HepG2 (cell line): ENCODE results near the gene CDK6. TPM values are rescaled to one million over a fixed set of nuclear protein-coding genes. Genes with fewer than 3 reads are reported as not detected.

ENCODE experiments used
- CCDC6 ChIP-seq: sonication (generic); formaldehyde crosslinking; IDR thresholded peaks from 2 replicates; pipeline ENCODE4 v1.8.1; 2022; ENCODE audit warnings: mild to moderate bottlenecking, missing genetic modification reagents, moderate library complexity
- HNRNPLL ChIP-seq: fragments of 200-400 bp; formaldehyde crosslinking; IDR thresholded peaks from 2 replicates; pipeline ENCODE4 v1.6.1; 2017; ENCODE audit warnings: mild to moderate bottlenecking, low read depth, low read length; ENCODE audit not compliant: poor library complexity, severe bottlenecking
- HOXD1 ChIP-seq: sonication (generic); formaldehyde crosslinking; IDR thresholded peaks from 2 replicates; pipeline ENCODE4 v1.5.0; 2020; ENCODE audit warnings: missing genetic modification reagents
- MAFG ChIP-seq: sonication (generic); formaldehyde crosslinking; IDR thresholded peaks from 2 replicates; pipeline ENCODE4 v1.5.1; 2020; ENCODE audit warnings: mild to moderate bottlenecking, missing genetic modification reagents
- MED8 ChIP-seq: sonication (generic); formaldehyde crosslinking; IDR thresholded peaks from 2 replicates; pipeline ENCODE4 v1.8.1; 2023; ENCODE audit warnings: mild to moderate bottlenecking, missing genetic modification reagents; ENCODE audit not compliant: insufficient replicate concordance
- MEF2D ChIP-seq: sonication (generic); formaldehyde crosslinking; IDR thresholded peaks from 2 replicates; pipeline ENCODE4 v1.5.1; 2020; ENCODE audit warnings: mild to moderate bottlenecking, missing genetic modification reagents
- YY1 ChIP-seq: IDR thresholded peaks from 2 replicates; pipeline ENCODE4 v1.6.1; 2011; ENCODE audit warnings: low read length, low read depth, moderate library complexity, mild to moderate bottlenecking; ENCODE audit not compliant: insufficient read depth, insufficient replicate concordance
- ZHX1 ChIP-seq: sonication (generic); formaldehyde crosslinking; IDR thresholded peaks from 2 replicates; pipeline ENCODE4 v1.8.1; 2022; ENCODE audit warnings: low read depth, mild to moderate bottlenecking, missing genetic modification reagents
- ZNF18 ChIP-seq: sonication (generic); formaldehyde crosslinking; IDR thresholded peaks from 2 replicates; pipeline ENCODE4 v1.8.0; 2022; ENCODE audit warnings: mild to moderate bottlenecking, missing genetic modification reagents; ENCODE audit not compliant: insufficient replicate concordance
- ZNF224 ChIP-seq: sonication (generic); formaldehyde crosslinking; IDR thresholded peaks from 2 replicates; pipeline ENCODE4 v1.5.0; 2020; ENCODE audit warnings: mild to moderate bottlenecking, missing genetic modification reagents
- ZNF232 ChIP-seq: sonication (generic); formaldehyde crosslinking; IDR thresholded peaks from 2 replicates; pipeline ENCODE4 v1.4.0; 2020; ENCODE audit warnings: missing genetic modification reagents, borderline replicate concordance
- ZNF280B ChIP-seq: sonication (generic); formaldehyde crosslinking; IDR thresholded peaks from 2 replicates; pipeline ENCODE4 v1.5.0; 2020; ENCODE audit warnings: missing genetic modification reagents, mild to moderate bottlenecking, borderline replicate concordance
- ZNF282 ChIP-seq: fragments of 450-650 bp; IDR thresholded peaks from 2 replicates; pipeline ENCODE4 v1.6.1; 2018; ENCODE audit not compliant: partially characterized antibody
- ZNF292 ChIP-seq: sonication (generic); formaldehyde crosslinking; IDR thresholded peaks from 2 replicates; pipeline ENCODE4 v1.8.1; 2022; ENCODE audit warnings: mild to moderate bottlenecking, low read depth, missing genetic modification reagents, borderline replicate concordance
- ZNF570 ChIP-seq: sonication (generic); formaldehyde crosslinking; IDR thresholded peaks from 2 replicates; pipeline ENCODE4 v1.4.0; 2020; ENCODE audit warnings: mild to moderate bottlenecking, missing genetic modification reagents, borderline replicate concordance
- ZNF652 ChIP-seq: IDR thresholded peaks from 2 replicates; pipeline ENCODE4 v1.6.1; 2016; ENCODE audit warnings: low read depth, borderline replicate concordance
- ZNF670 ChIP-seq: sonication (generic); formaldehyde crosslinking; IDR thresholded peaks from 2 replicates; pipeline ENCODE4 v1.8.0; 2022; ENCODE audit warnings: mild to moderate bottlenecking, missing genetic modification reagents, borderline replicate concordance
- ZNF746 ChIP-seq: sonication (generic); formaldehyde crosslinking; IDR thresholded peaks from 2 replicates; pipeline ENCODE4 v1.8.0; 2022; ENCODE audit warnings: mild to moderate bottlenecking, missing genetic modification reagents
- ZSCAN20 ChIP-seq: sonication (generic); formaldehyde crosslinking; IDR thresholded peaks from 2 replicates; pipeline ENCODE4 v1.4.0; 2020; ENCODE audit warnings: missing genetic modification reagents, mild to moderate bottlenecking, borderline replicate concordance
- polyA plus RNA-seq, 8 experiments: library from polyadenylated mRNA; depleted of rRNA in 3 of 8; stranded (reverse) in 7 of 8; unstranded in 1 of 8; fragments of >200 nt; fragmentation: Illumina TruSeq in 4 of 8; extraction: Trizol in 4 of 8; gene quantifications; 2 replicates each; pipeline versions ENCODE4 v1.2.1 to v1.2.3, GENCODE V29; 2011 to 2016; ENCODE audit warnings: low read depth in 4 of 8, missing spikeins in 1 of 8, mixed read lengths in 1 of 8; ENCODE audit not compliant: insufficient read depth in 1 of 8
- total RNA-seq, 5 experiments: library from RNA; depleted of rRNA; stranded (reverse); fragments of >200 nt; fragmentation: Illumina TruSeq; extraction: Trizol; gene quantifications; 2 replicates each; pipeline ENCODE4 v1.2.3, GENCODE V29; 2016; ENCODE audit warnings: low read depth in 1 of 5
- TF ChIP-seq, protein P1 (sequence below): sonication (generic); formaldehyde crosslinking; IDR thresholded peaks from 2 replicates; pipeline ENCODE4 v1.4.0; 2020; ENCODE audit warnings: missing genetic modification reagents

CDK6 gene
- total and polyA plus RNA-seq, 2 of the 13 experiments (the other 11 are each of a cell fraction or from before 2014, with no cell fraction given): 34.6 to 90.8 TPM

- no peak for TF ChIP-seq ZNF570 (CRISPR knock-in tag)
- TF ChIP-seq ZNF652: peak; percentile 42; the same call in 1 of the 2 replicates
- peak; percentile 63; the same call in 1 of the 2 replicates for TF ChIP-seq HOXD1 (CRISPR knock-in tag)
- peak; percentile 59 for TF ChIP-seq ZNF18 (CRISPR knock-in tag)
- TF ChIP-seq ZNF280B (CRISPR knock-in tag): peak; percentile 88
- TF ChIP-seq ZNF746 (CRISPR knock-in tag): 0 out of 2 replicates have a peak, but pooled peaks have one; percentile 25
- TF ChIP-seq, protein P1, sequence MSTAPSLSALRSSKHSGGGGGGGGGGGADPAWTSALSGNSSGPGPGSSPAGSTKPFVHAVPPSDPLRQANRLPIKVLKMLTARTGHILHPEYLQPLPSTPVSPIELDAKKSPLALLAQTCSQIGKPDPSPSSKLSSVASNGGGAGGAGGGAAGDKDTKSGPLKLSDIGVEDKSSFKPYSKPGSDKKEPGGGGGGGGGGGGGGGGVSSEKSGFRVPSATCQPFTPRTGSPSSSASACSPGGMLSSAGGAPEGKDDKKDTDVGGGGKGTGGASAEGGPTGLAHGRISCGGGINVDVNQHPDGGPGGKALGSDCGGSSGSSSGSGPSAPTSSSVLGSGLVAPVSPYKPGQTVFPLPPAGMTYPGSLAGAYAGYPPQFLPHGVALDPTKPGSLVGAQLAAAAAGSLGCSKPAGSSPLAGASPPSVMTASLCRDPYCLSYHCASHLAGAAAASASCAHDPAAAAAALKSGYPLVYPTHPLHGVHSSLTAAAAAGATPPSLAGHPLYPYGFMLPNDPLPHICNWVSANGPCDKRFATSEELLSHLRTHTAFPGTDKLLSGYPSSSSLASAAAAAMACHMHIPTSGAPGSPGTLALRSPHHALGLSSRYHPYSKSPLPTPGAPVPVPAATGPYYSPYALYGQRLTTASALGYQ (CRISPR knock-in tag): peak; percentile 50; the same call in 1 of the 2 replicates
- peak; percentile 83; the same call in 1 of the 2 replicates for TF ChIP-seq MEF2D (CRISPR knock-in tag)
- TF ChIP-seq ZSCAN20 (CRISPR knock-in tag): no peak
- peak; percentile 42 for TF ChIP-seq YY1
- TF ChIP-seq CCDC6 (CRISPR knock-in tag): peak; percentile 68
- TF ChIP-seq MAFG (CRISPR knock-in tag): no peak
- peak; percentile 70; the same call in 1 of the 2 replicates for TF ChIP-seq ZNF292 (CRISPR knock-in tag)
- no peak for TF ChIP-seq ZNF282
- peak; percentile 73 for TF ChIP-seq MED8 (CRISPR knock-in tag)
- 0 out of 2 replicates have a peak, but pooled peaks have one; percentile 39 for TF ChIP-seq ZHX1
- TF ChIP-seq ZNF670 (CRISPR knock-in tag): peak; percentile 51; the same call in 1 of the 2 replicates
- TF ChIP-seq ZNF232 (CRISPR knock-in tag): no peak
- TF ChIP-seq HNRNPLL: peak; percentile 34
- peak; percentile 90; the same call in 1 of the 2 replicates for TF ChIP-seq ZNF224 (CRISPR knock-in tag)
These were observed 2.4 kb downstream of the CDK6 start (continued) for GRCh38 chr7:92833766-92834506.
